ENCODE measurements around the gene PREB. TPM values are rescaled to one million over a fixed set of nuclear protein-coding genes. Genes with fewer than 3 reads are reported as not detected.

The PREB gene
- total RNA-seq, 1 donor, result 45.2 TPM

DNA sequence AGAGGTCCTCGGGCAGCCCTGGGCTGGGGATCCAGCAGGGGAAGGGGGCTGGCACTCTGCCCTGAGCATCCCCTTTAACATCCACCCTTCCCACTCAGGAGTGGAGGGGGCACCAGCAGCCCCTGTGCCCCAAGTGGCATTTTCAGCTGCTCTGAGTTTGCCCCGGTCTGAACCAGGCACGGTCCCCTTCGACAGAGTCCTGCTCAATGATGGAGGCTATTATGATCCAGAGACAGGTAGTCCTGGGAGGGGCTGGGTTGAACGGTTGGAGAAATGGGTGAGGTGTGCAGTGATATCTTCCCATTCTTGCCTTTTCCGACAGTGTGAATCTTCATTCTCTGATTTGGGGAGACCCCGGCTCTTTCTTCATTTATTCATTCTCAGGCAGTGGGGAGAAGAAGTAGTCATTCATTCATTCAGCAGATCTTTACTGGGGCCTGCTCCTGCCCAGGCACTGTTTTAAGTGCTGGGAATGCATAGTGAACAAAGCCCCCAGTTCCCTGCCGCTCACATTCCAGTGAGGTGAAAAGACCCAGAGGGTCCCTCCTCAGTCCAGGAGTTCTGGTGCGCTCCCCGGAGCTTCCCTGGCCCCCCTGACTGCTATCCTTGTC, 49.3 kb downstream of the PREB start:
- DNase-seq (ENCODE audit: insufficient read length, low spot score, missing footprints), result peak; percentile 81
- TF ChIP-seq, protein P1, sequence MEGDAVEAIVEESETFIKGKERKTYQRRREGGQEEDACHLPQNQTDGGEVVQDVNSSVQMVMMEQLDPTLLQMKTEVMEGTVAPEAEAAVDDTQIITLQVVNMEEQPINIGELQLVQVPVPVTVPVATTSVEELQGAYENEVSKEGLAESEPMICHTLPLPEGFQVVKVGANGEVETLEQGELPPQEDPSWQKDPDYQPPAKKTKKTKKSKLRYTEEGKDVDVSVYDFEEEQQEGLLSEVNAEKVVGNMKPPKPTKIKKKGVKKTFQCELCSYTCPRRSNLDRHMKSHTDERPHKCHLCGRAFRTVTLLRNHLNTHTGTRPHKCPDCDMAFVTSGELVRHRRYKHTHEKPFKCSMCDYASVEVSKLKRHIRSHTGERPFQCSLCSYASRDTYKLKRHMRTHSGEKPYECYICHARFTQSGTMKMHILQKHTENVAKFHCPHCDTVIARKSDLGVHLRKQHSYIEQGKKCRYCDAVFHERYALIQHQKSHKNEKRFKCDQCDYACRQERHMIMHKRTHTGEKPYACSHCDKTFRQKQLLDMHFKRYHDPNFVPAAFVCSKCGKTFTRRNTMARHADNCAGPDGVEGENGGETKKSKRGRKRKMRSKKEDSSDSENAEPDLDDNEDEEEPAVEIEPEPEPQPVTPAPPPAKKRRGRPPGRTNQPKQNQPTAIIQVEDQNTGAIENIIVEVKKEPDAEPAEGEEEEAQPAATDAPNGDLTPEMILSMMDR (IDR thresholded peaks at IDR 0.05; ENCODE audit: extremely low read depth, low read depth, low read length), result no peak
- H3K4me3 ChIP-seq (ENCODE audit: insufficient read depth, low read length), result peak overlapping the region; percentile 73
- H2AFZ ChIP-seq (ENCODE audit: low read length), result no peak overlapping the region
- H4K20me1 ChIP-seq (ENCODE audit: insufficient read depth, low read length), result peaks cover 29% of the 10 kb centered on the region
- H3K36me3 ChIP-seq (ENCODE audit: insufficient read depth, low read length), result peaks cover 27% of the 10 kb centered on the region
- peak overlapping the region; percentile 79 for H3K4me2 ChIP-seq (ENCODE audit: insufficient read depth, low read length)
- H3K9me3 ChIP-seq (ENCODE audit: low read depth, low read length), result no peaks in the 10 kb centered on the region
- H3K79me2 ChIP-seq (ENCODE audit: insufficient read depth, low read length), result peaks cover 19% of the 10 kb centered on the region
- peak overlapping the region; percentile 17 for H3K27ac ChIP-seq (ENCODE audit: low read depth, low read length)
- no peaks in the 10 kb centered on the region for H3K27me3 ChIP-seq (ENCODE audit: insufficient read depth, low read length)
- peaks cover 19% of the 10 kb centered on the region for H3K4me1 ChIP-seq (ENCODE audit: insufficient read depth, low read length)

DNA sequence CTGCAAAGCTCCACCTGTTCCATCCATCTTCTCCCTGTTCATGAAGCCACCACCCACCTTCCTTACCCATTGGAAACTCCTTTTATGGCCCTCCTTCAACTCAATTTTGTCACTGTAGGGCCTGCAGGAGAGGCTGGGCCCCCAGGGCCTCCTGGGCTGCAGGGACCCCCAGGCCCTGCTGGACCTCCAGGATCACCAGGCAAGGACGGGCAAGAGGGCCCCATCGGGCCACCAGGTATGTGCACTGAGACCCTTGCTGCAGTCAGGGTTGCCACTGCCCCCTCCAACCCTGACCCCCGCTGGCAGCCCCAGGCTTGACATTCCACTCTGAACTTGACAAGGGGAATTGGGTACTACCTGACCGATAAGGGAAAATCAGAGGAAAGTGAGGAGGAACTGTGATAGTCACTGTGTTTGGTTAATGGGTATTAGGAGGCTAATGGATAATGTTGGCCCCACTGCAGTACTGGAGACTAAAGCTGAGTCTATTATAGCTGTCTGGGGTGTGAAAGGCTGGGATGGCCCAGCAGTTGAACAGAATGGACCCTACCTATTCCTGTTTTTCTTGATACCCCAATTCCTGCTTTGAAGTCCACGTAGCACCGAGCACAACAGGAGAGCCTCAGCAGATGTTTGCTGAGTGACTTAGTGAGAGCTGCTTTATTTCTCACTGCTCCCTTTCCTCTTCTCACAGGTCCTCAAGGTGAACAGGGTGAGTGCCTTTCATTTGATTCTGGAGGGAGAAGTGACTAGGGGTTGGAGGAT, 50.0 kb downstream of the PREB start:
- Histone ChIP-seq H3K4me3 (ENCODE audit: insufficient read depth, low read length) (no peak overlapping the region), H3K36me3 (ENCODE audit: insufficient read depth, low read length) (peaks cover 27% of the 10 kb centered on the region), H2AFZ (ENCODE audit: low read length) (no peak overlapping the region), H3K4me1 (ENCODE audit: insufficient read depth, low read length) (peaks cover 25% of the 10 kb centered on the region), H3K27me3 (ENCODE audit: insufficient read depth, low read length) (no peaks in the 10 kb centered on the region), H4K20me1 (ENCODE audit: insufficient read depth, low read length) (peaks cover 33% of the 10 kb centered on the region), H3K27ac (ENCODE audit: low read depth, low read length) (no peak overlapping the region), H3K79me2 (ENCODE audit: insufficient read depth, low read length) (peaks cover 26% of the 10 kb centered on the region), H3K9me3 (ENCODE audit: low read depth, low read length) (no peaks in the 10 kb centered on the region), H3K4me2 (ENCODE audit: insufficient read depth, low read length) (no peak overlapping the region)
- TF ChIP-seq, protein P1 (IDR thresholded peaks at IDR 0.05; ENCODE audit: extremely low read depth, low read depth, low read length), result no peak
- DNase-seq (ENCODE audit: insufficient read length, low spot score, missing footprints), result peak; percentile 80

DNA sequence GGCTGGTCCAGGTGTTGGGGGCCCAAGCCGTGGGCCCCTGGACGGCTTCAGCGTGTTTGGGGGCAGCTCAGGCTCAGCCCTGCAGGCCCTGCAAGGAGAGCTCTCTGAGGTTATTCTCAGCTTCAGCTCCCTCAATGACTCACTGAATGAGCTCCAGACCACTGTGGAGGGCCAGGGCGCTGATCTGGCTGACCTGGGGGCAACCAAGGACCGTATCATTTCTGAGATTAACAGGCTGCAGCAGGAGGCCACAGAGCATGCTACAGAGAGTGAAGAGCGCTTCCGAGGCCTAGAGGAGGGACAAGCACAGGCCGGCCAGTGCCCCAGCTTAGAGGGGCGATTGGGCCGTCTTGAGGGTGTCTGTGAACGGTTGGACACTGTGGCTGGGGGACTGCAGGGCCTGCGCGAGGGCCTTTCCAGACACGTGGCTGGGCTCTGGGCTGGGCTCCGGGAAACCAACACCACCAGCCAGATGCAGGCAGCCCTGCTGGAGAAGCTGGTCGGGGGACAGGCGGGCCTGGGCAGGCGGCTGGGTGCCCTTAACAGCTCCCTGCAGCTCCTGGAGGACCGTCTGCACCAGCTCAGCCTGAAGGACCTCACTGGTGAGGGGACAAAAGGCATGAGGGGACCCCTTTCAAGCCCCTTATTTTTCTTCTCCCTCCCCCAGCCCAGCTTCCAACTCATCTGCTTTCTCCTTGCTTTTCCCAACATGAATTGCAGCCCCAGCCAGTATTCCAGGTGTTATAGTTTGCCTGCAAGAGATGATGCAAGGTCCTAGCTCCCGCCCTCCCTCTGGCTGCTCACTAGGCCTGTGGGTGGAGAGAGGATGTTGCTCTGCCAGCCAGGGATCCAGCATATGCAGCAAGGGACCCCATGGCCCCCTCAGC, 50.8 kb downstream of the PREB start:
- Histone ChIP-seq H3K4me3 (ENCODE audit: insufficient read depth, low read length) (no peak overlapping the region), H3K4me1 (ENCODE audit: insufficient read depth, low read length) (peaks cover 27% of the 10 kb centered on the region), H2AFZ (ENCODE audit: low read length) (no peak overlapping the region), H4K20me1 (ENCODE audit: insufficient read depth, low read length) (peaks cover 33% of the 10 kb centered on the region), H3K4me2 (ENCODE audit: insufficient read depth, low read length) (no peak overlapping the region), H3K79me2 (ENCODE audit: insufficient read depth, low read length) (peaks cover 34% of the 10 kb centered on the region), H3K27ac (ENCODE audit: low read depth, low read length) (no peak overlapping the region), H3K36me3 (ENCODE audit: insufficient read depth, low read length) (peaks cover 27% of the 10 kb centered on the region), H3K27me3 (ENCODE audit: insufficient read depth, low read length) (no peaks in the 10 kb centered on the region), H3K9me3 (ENCODE audit: low read depth, low read length) (no peaks in the 10 kb centered on the region)
- peak; percentile 77 for DNase-seq (ENCODE audit: insufficient read length, low spot score, missing footprints)
- TF ChIP-seq, protein P1 (IDR thresholded peaks at IDR 0.05; ENCODE audit: extremely low read depth, low read depth, low read length), result no peak
